CD4-positive, alpha-beta T cell treated with Interleukin-15 for 4 hours (primary cell): ENCODE measurements around the gene SPX.

ENCODE experiments used
- DNase-seq: peaks from one replicate; pipeline ENCODE4 v3.0.0-alpha.2; 2020; ENCODE audit warnings: low spot score

The SPX gene

GRCh38 chr12:21580748-21581516 lies 54.8 kb downstream of the SPX start:
- no peak for DNase-seq
